HUDEP-2 (cell line): ENCODE results near the gene UGT2B7.
"Not testable (repeated sequence)": the region's sequence is repeated elsewhere in the genome, so short reads cannot be mapped to it uniquely, and the experiment has no call there.

Experiments
- DNase-seq, 76 experiments: peaks; one replicate each; lab custom pipeline; 2025; ENCODE audit not compliant: unreplicated experiment in 76 of 76; lab: John Stamatoyannopoulos, UW

The UGT2B7 gene

DNA sequence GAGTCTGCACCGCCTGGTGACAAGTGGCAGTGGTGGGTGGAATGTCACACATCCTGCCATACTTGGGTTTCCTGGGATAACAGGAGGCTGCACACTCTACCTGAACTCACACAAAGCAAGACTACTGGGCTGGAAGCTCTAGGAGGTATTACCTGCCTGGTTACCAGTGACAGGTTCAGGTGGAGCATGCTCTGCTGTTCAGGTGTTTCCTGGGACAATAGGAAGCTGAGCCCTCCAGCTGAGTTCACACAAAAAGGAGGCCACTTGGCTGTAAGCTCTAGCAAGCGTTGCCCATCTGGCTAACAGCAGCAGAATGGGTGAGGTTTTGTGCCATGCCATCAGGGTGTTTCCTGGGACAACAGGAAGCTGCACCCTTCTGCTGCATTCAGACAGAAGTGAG, 17.4 kb upstream of the UGT2B7 start:
- no peak for DNase-seq

DNA sequence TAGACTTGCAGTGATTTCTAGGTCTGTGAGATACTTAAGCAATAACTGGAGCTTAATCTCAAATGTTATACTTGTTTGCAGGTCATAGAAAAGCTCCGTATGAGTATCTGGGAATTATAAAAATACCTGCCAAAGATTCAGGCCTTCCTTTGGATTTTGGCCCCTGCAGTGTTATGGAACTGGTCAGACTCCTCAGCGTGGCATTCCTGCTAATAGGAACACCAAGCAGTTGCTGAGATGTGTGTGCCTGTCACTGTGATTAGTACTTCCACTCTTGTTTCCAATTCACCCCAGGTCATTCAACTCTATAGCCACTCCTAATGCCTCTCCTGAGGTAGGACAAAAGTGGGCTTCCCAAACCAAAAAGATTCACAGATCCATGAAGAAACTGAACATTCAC, 7.8 kb upstream of the UGT2B7 start:
- no peak for DNase-seq

DNA sequence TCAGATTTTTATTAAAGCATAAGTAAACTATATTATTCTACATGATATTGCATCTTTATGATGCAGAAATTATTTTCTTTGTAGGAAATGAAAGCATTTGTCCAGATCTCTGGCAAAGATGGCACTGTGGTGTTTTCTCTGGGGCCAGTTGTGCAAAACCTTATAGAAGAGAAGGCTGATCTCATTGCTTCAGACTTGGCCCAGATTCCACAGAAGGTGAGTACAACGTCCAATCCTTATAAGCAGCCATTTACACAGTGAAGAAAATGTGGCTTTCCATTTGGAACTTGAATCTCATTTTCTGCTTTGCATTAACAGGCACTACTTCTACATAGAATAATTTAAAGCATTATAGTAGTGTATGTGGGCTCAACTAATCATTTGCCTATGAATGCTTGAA, 6.9 kb upstream of the UGT2B7 start:
- no peak for DNase-seq

DNA sequence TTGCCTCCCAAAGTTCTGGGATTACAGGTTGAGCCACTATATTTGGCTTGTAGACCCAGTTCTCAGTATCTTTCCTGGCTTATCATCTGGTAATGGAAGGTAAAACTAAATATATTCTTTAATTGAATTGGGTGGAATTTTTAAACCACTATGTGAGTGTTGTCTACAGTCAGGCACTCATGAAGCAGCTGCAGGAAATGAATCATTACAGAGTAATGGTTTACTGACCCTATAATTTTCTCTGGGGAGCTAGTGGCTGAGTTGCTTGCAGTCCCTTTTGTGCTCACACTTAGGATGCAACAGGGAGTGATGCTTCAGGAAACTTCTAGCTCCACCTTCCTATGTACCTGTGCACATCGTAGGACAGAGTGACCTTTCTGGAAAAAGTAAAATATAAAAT, 4.1 kb upstream of the UGT2B7 start:
- no peak for DNase-seq

DNA sequence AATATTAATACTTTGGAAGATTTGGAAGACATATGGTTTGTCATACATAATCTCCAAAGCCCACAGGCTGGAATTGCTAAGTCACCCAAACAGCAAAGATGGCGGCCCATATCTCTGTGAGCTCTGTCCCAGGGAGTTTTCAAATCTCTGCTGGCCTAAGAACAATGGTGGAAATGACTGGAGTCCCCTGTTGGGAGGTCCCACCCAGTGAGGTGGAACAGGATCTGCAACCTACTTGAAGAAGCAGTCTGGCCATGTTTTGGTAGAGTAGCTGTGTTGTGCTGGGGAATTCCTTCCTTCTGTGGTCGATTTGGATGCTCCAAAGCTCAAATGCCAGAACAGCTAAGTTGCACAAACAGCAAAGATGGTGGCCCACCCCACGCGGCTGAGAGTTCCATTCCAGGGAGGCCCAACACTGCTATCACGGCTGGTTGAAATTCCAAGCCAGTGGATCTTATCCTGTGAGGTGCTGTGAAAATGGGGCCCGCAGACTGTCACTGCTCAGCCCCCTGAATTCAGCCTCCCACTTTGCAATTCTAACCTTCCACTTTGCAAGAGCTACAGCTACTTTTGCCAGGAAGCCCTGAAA, 3.2 kb upstream of the UGT2B7 start:
- no peak for DNase-seq

DNA sequence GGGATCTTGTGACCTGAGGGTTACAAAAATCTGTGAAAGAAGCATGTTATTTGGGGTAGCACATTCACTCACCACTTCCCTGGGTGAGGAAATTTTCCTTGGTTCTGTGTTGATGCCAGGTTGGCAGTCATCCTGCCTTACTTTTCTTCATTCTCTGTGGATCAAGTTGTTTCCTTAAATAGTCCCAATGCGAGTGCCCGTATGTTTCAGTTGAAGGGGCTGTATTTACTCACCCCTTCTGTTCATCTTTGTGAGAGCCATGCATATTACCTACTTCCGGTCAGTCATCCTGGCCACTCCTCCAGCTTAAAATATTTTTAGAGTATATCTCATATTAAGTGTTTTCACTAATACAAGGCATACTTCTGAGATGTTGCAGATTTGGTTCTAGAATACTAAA, 2.6 kb upstream of the UGT2B7 start:
- no peak for DNase-seq

DNA sequence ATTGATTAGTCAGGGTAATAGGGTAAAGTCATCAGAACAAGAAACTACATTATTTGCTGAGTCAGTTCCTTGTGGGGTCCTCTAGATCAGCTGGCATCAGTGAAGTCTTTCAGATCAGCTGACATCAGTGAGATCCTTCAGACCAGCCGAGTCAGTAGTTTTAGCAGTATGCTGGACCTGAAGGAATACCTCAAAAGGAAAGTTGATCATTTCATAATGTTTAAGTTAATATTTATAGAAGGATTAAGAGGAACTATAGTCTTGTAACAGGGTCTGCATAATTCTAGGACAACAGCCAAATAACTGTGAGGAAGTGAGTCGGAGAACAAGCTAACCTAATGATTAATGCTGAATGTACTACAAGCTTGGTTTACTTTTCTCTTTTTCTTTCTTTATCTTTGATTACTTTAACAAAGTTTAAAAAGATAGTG, 958 bp upstream of the UGT2B7 start:
- DNase-seq, result no peak

DNA sequence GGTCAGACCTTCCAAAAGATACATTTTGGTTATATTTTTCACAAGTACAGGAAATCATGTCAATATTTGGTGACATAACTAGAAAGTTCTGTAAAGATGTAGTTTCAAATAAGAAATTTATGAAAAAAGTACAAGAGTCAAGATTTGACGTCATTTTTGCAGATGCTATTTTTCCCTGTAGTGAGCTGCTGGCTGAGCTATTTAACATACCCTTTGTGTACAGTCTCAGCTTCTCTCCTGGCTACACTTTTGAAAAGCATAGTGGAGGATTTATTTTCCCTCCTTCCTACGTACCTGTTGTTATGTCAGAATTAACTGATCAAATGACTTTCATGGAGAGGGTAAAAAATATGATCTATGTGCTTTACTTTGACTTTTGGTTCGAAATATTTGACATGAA, 536 bp downstream of the UGT2B7 start:
- DNase-seq, result no peak

DNA sequence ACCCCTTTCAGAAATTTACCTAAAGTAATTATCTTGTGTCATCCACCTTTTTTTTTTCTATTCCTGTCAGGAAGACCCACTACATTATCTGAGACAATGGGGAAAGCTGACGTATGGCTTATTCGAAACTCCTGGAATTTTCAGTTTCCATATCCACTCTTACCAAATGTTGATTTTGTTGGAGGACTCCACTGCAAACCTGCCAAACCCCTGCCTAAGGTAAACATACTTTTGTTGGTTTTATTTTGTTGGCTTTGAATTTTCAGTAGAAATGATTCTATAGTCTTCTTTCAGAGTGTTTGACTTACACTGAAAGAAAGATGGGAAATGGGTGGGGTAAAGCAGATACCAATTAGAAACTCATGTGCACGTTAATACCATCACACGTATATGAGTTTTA, 2.2 kb downstream of the UGT2B7 start:
- no peak for DNase-seq

DNA sequence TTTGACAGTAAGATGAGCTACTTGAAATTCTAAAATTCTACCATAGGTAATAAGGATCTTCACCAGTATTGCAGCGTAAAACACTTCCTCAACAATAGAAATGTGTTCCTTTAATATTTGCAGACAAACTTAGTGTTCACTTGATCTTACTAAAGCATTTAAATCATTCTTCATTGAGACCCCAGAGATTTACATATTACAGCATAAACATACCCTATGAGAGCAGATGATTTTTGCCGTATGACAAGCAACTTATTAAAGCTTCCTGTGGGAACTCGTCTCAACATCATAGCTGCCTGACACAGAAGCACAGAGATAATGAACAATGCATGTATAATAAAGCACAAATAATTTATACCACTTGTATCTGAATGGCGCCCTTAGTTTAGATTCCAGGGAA, 3.6 kb downstream of the UGT2B7 start:
- DNase-seq, result no peak

DNA sequence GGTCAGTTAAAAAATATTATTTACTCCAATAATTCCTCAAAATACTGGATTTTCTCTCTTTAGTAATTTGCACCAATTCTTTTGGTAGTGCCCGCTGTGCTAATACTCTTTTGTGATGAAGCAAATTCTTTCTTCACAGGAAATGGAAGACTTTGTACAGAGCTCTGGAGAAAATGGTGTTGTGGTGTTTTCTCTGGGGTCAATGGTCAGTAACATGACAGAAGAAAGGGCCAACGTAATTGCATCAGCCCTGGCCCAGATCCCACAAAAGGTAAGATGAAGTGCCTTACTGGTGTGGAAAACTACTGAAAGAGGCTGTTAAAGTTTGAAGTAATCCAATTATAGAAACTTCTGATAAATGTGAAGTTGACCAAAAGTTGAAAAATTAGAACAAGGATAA, 6.4 kb downstream of the UGT2B7 start:
- not testable (repeated sequence) for DNase-seq

DNA sequence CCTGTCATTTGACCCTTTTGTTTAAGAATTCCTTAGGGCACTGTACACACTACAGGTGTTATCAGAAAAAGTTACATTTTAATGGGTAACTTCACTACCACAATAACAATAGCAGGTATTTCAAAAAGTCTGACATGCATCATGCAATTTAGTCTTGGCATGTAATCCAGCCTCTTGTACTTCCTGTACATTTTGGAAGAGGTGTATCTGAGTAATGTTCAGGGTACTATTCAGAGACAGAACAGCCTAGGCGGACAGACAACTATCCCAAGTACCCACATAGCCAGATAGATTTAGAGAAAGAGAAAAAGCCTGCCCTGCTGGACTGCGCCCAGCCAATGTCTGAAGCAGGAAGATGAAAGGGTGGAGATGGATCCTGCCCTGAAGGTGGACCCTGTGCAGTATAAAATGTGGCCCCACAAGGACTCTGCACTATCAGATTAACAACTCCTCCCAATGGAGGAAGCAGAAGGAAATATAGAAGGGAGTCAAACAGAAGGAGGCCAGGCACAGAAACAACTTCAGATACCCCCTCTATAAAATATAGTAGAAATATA, 8.5 kb downstream of the UGT2B7 start:
- DNase-seq, result no peak

DNA sequence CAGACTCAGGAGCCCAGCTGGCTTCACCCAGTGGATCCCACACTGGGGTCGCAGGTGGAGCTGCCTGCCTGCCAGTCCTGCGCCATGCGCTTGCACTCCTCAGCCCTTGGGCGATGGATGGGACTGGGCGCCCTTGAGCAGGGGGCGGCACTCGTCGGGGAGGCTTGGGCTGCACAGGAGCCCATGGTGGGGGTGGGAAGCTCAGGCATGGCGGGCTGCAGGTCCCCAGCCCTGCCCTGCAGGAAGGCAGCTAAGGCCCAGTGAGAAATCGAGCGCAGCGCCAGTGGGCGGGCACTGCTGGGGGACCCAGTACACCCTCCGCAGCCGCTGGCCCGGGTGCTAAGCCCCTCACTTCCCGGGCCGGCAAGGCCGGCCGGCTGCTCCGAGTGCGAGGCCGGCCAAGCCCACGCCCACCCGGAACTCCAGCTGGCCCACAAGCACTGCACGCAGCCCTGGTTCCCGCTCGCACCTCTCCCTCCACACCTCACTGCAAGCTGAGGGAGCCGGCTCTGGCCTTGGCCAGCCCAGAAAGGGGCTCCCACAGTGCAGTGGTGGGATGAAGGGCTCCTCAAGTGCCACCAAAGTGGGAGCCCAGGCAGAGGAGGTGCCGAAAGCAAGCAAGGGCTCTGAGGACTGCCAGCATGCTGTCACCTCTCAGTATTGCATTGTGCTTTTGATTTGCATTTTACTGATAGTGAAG, 19.0 kb downstream of the UGT2B7 start:
- not testable (repeated sequence) for DNase-seq

DNA sequence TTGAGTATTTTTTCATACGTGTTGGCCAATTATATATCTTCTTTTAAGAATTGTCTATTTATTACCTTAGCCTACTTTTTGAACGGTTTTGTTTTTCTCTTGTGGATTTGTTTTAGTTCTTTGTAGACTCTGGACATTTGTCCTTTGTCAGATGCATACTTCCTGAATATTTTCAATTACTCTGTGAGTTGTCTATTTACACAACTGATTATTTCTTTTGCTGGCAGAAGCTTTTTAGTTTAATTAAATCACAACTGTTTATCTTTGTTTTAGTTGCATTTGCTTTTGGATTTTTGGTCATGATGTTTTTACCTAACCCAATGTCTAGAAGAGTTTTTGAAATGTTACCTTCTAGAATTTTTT, 19.6 kb downstream of the UGT2B7 start:
- no peak for DNase-seq

DNA sequence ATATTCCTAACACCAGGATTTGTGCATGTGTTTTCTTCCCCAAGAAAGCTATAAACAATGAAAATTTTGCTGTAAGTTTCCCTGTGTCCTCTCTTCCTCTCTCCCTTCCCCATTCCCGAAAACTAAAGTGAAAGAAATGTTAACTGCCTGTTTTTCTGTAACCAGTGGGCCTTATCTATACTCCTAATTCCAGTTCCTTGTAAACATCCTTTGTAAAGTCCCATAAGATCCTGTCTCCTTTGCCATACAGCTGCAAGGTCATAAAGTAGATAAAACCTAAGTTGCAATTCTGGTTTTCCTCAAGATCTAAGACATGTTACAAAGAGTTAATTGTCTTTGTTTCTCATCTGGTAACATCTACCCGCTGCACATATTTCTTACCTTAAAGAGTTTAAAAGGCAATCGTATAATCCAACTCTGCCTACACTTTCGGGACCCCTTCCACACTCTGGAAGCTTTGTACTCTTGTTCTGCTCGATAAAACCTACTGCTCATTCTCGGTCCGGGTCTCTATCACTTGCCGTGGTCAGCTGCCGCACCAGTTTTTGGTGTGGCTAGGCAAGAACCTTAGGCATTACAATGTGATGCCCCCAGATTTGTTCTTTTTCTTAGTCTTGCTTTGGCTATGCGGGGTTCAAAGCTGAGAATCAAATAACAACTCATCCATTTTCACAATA, 20.5 kb downstream of the UGT2B7 start:
- no peak for DNase-seq

DNA sequence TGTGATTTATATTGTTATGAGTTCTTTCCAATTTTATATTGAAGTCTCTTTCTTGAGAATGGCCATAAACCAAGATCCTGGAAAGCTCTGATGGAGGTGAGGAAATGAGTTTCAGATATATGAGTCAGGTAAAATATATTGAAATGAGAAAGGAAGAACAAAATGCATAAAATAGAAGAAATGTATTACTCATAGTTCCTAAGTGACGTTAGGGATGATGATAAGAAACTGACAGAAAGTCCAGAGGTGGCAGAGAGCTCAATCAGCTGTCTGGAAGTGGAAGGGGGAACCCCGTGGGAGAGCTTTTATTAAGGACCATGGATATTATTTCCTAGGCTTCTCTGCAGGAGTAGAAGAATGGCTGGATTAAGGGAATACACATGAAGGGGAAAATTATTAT, 24.6 kb downstream of the UGT2B7 start:
- DNase-seq, result no peak

DNA sequence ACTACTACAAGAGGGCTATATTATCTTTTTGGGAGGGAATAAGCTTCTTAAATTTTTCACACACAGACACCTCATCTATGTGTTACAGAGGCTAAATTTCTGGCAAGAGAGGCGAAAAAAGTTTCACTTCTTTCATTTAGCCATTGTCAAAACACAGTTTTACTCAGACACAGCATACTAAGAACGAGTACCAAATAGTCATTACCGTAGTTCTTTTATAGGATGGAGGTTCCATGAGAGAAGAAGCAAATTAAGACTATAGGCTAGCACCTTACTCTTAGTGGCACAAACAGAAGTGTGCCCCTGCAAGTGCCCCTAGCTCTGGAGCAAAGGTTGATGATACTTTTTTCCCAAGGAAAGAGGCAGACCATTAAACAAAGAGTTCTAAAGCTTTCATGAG, 26.2 kb downstream of the UGT2B7 start:
- DNase-seq, result no peak

DNA sequence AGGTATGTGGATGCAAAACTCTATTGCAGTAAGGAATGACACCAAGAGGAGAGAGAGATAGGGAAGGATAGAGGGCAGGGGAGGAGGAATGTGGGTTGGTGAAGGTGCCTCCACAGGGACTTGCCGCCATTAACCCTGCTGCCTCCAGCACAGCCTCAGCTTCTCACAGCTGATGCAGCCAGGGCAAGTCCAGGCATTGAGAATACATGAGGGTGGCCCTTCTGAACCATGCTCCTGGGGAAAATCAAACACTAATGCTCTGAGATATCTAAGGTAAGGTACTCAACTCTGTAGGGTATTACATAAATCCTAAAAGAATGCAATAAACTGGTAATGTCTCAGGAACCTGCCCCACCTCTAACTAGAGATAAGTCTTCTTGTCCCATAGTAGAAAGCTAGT, 28.7 kb downstream of the UGT2B7 start:
- DNase-seq, result no peak

DNA sequence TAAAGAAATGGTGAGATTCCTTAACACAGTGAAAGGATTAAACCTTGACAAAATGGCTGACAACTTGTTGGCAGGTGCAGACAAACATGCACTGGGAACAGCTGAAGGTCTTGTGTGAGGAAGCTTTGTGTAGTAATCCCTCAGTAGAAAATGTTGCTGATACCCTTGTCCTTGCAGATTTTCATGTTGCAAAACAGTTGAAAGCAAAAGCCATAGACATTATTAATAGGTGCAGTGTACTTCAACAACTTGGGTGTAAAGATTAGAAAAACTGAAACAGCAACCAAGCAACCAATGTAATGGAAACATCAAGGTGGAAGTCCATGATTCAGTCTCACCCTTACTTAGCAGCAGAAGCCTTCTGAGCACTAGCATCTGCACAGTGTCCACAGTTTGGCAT, 29.8 kb downstream of the UGT2B7 start:
- no peak for DNase-seq

DNA sequence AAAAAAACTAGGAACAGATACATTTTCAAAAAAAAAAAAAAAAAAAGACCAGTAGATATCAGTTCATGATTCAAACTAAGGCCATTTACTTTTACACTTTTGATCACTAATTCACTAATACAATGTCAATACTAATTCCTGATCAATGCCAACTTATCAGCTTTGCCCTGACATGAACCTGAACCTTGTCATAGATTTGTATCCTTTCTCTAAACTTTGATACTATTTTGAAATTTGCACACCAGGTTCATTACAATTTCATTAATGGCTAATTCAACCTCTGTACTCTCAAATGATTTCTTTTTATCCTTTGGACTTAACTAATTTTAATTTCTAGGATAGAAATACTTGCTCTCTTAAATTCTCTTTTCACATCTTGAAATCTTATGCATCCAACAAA, 37.7 kb downstream of the UGT2B7 start:
- DNase-seq, result no peak

DNA sequence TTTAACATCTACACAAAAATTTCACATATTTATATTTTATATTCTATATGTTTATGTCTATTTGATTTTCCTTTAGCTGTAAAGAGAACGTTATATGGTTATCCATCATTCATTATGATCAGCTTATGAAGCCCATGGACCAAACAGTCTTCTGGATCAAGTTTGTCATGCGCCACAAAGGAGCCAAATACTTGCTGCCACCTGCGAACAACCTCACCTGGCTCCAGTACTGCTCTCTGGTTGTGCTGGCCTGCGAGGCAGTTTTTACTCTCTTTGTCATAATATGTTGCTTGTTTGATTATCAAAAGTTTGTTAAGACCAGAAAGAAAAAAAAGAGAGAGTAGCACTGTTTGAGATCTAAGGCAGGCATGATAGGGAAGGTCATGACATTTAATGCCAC, 38.2 kb downstream of the UGT2B7 start:
- DNase-seq, result no peak

DNA sequence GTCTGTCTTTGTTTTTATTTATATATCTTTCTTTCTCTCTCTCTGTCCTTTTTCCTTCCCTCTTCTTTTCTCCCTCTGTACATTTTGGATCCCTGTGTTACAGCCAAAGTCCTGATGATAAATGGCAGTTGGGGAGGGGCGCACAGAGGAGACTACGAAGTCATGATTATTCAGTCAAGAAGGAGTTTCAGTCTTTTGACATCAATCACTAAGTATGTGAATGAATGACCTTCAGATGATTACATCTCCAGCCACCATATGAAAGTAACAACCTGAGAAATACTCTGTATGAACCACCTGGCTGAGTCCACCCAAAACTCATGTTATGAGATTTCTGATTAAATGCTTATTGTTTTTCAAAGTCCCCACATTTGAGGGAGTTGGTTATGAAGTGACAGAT, 45.0 kb downstream of the UGT2B7 start:
- DNase-seq, result no peak
